ENCODE results near the gene ASCC2.

- no peak for TF ChIP-seq POLR2AphosphoS5 (IDR thresholded peaks at IDR 0.05)
- TF ChIP-seq POLR2A (IDR thresholded peaks at IDR 0.05; ENCODE audit: low read depth) = no peak
- TF ChIP-seq CTCF (IDR thresholded peaks at IDR 0.05) = no peak
- TF ChIP-seq EP300 (IDR thresholded peaks at IDR 0.05) = no peak
Observed at GRCh38 chr22:29877620-29878019, 39.5 kb upstream of the ASCC2 start.

Measured in esophagus muscularis mucosa (tissue), 4 donors.